Urinary bladder (tissue), 4 donors: Measurements from ENCODE around the gene FAM163B. TPM values are rescaled to one million over a fixed set of nuclear protein-coding genes. Genes with fewer than 3 reads are reported as not detected.

Experiments
- DNase-seq: peaks from one replicate; pipeline ENCODE4 v3.0.0-alpha.2; 2015; ENCODE audit errors: extremely low spot score
- H3K27ac ChIP-seq: one replicate; pipeline ENCODE4 v1.5.1; 2013; ENCODE audit warnings: low read depth, mild to moderate bottlenecking, moderate library complexity
- H3K36me3 ChIP-seq: one replicate; pipeline ENCODE4 v1.6.1; 2013; ENCODE audit warnings: mild to moderate bottlenecking, moderate library complexity; ENCODE audit not compliant: insufficient read depth
- H3K4me1 ChIP-seq: one replicate; pipeline ENCODE4 v1.6.1; 2013; ENCODE audit warnings: mild to moderate bottlenecking, moderate library complexity; ENCODE audit not compliant: insufficient read depth
- H3K4me3 ChIP-seq: one replicate; pipeline ENCODE4 v1.5.1; 2013; ENCODE audit warnings: low read depth, low read length
- WGBS: extraction: QIAGEN DNeasy Blood & Tissue Kit; methylation state at CpG from one replicate; pipeline ENCODE4 v1.1.7; 2013; 5-methylcytosine and 5-hydroxymethylcytosine counted together
- polyA plus RNA-seq: library from polyadenylated mRNA; stranded (reverse); fragments of 200-250 nt; gene quantifications from one replicate; pipeline ENCODE4 v1.2.3, GENCODE V29; 2013
- total RNA-seq: library from RNA; depleted of rRNA; stranded (reverse); fragments of >200 nt; gene quantifications from one replicate; pipeline ENCODE4 v1.2.3, GENCODE V29; 2014
- donor health status: healthy with polysubstance abuse.
- donor health status: healthy.

The FAM163B gene
- total and polyA plus RNA-seq, 2 donors = 0.26 to 0.86 TPM

DNA sequence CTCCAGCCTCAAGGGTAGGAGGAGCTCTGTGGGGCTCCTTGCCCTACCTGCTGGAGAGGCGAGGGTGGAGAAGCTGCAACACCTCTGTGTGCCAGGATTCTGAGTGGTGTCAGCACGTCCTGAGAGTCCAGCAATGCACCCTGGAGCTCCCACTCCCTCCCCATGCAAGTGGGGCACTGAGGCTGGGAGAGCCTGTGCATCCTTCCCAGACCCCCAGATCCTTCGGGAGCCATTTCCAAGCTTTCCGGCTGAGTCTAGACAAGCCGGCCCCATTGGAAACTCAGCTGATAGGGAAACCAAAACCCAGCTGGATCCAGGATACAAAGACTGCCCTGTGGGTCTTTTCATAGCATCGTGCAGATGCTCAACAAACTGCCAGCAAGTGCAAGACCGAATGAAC is 1.8 kb downstream of the FAM163B start:
- no peak for DNase-seq
- Histone ChIP-seq H3K36me3 (no peaks in the 10 kb centered on the region), H3K4me3 (no peak overlapping the region), H3K27ac (no peak overlapping the region), H3K4me1 (no peaks in the 10 kb centered on the region)
- WGBS = 43% methylated on average over 7 of the region's 7 CpGs

DNA sequence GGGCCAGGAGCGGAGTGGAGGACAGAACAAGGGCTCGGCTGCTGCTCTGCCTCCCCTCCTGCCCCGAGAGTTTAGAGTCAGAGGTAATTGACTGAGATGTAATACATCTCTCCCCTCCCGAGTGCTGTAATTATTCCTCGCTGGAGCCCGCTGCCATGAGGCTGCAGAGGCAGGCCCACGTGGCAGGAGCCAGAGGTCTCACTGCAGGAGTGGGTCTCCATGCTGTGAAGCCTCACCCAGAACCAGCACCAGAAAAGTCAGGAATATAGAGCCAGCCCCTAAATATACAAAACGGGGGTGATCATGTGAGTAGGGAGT is 2.5 kb downstream of the FAM163B start:
- DNase-seq = no peak
- Histone ChIP-seq H3K4me1 (no peaks in the 10 kb centered on the region), H3K27ac (no peak overlapping the region), H3K4me3 (no peak overlapping the region), H3K36me3 (no peaks in the 10 kb centered on the region)
- 56% methylated on average over 8 of the region's 8 CpGs for WGBS

DNA sequence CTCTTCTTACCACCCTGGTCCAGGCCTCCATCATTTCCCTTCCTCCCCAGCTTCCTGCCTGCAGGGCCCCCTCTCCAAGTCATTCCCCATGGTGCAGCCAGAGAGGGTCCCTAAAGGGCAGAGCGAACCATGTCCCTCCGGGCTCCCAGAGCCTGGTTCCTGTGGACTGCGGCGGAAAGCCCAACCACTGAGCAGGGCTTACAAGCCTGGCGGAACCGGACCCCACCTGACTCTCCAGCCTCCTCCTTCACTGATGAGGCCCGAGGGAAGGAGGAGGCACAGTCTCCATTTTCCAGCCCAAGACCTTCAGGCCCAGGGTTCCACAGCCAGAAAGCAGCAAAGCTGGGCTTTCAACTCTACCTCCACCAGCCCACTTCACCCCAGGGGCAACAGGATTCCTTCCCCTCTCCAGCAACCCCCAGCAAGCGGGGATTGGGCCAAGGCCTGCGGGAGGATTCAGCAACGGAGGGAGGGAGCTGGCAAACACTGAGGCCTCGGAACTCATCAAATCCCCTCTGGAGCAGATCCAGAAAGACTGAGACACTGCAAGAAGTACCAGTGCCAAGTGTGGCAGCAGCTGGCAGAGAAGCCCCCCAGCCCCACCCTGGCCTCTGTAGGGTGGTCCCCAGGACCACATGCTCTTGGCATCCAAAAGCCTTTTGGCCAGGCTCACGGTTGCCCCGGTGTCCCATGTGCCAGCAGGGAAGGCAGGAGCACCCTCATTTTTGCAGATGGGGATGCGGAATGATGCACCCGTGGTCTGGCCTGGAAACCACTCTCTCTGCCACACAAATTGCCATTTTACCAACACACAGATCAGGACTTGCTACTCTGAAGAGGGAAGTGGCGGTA is 3.1 kb downstream of the FAM163B start:
- DNase-seq = no peak
- Histone ChIP-seq H3K4me3 (no peak overlapping the region), H3K27ac (no peak overlapping the region), H3K36me3 (no peaks in the 10 kb centered on the region), H3K4me1 (no peaks in the 10 kb centered on the region)
- 51% methylated on average over 16 of the region's 16 CpGs for WGBS

DNA sequence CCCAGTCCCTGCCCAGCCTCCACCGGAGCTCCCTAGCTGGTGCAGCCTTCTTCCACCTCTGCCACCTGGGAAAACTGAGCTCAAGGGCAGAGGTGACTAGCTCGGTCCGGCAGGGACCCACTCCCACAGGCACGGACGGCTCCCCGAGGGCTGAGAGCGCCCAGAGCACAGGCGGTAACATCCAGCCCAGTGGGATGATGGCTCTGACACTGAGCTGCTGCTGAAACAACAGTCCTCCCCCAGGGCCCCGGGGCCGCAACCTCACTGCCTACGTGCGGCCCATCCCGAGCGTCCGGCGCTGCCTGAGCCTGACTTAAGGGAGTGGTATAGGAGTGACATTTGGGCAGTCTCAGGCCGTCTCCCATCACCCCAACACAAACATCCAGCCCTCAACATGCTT is 3.7 kb downstream of the FAM163B start:
- no peak for DNase-seq
- Histone ChIP-seq H3K36me3 (no peaks in the 10 kb centered on the region), H3K4me1 (no peaks in the 10 kb centered on the region), H3K27ac (no peak overlapping the region), H3K4me3 (no peak overlapping the region)
- 88% methylated on average over 17 of the region's 17 CpGs for WGBS

DNA sequence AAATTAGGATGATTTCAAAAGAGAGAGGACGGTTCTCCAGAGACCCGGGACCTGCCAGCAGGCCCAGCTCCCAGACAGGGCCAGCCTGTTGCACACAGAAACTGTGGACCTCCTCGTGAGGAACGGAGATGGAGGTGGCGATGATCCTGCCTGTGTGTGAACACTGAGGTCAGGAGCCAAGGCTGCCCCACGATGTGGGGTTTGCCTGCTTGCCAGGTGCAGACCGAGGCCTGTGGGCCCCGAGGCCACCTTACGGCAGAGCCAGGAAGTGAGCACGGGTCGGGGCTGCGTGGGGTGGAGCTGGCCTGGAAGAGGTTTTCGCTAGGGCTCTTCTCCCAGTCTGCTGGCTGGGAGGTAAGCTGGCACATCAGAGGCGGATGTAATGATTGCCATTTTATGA is 4.3 kb downstream of the FAM163B start:
- Histone ChIP-seq H3K4me1 (no peaks in the 10 kb centered on the region), H3K36me3 (no peaks in the 10 kb centered on the region), H3K4me3 (no peak overlapping the region), H3K27ac (no peak overlapping the region)
- DNase-seq = no peak
- 62% methylated on average over 14 of the region's 14 CpGs for WGBS

DNA sequence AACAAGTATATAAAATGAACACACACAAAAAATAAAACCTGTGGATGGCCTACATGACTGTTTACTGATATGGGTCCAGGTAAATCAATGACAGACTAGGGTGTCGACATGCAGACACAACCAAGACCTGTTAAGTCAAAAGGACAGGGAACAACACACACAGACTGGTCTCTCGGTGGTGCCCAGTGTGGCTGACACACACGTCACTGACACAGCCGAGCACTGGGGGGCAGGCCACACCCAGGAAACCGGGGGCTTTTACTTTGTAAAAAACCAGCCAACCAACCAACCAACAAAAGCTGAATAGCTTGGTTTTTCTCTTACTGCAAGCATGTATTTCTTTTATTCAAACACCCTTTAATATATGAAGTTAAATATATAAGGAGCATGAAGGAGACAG is 5.0 kb downstream of the FAM163B start:
- 49% methylated on average over 5 of the region's 5 CpGs for WGBS
- no peak for DNase-seq
- H3K36me3 ChIP-seq = no peaks in the 10 kb centered on the region
- no peak overlapping the region for H3K27ac ChIP-seq
- H3K4me3 ChIP-seq = no peak overlapping the region
- H3K4me1 ChIP-seq = no peaks in the 10 kb centered on the region

DNA sequence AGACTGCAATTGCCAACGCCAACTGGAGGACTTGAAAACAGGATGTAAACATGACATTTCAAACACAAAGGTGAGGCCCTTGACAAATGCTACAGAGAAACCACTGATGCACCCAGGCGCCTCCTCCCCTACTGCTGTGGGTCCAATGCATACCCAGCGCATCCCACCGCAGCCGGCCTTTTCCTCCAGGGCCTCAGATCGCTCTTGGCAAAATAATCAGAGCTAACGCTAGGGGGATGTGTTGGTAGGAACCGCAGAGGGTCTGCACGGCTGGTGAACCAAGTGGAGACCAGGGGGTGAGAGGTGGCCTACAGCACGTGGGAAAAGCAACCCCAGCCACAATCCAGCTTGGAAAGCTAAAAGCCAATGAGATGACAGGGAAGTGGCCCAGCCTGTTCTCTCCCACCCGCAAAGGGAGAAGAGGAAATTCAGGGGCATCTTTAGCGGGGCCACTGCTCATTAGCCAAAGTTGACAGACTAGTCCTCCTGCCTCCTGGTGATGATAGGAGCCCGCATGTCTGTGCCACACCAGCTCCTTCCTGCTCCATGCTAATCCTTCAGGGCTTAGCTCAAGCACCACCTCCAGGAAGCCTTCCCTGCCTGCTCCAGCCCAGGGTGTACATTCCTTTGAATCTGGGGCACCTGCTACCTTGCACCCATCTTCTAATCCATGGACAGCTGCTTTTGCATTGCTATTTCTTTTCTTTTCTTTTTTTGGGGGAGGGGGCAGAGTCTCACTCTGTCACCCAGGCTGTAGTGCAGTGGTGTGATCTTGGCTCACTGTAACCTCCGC is 5.9 kb downstream of the FAM163B start:
- no peak overlapping the region for H3K4me3 ChIP-seq
- H3K4me1 ChIP-seq = no peaks in the 10 kb centered on the region
- no peaks in the 10 kb centered on the region for H3K36me3 ChIP-seq
- 46% methylated on average over 14 of the region's 14 CpGs for WGBS
- DNase-seq = no peak
- H3K27ac ChIP-seq = no peak overlapping the region

DNA sequence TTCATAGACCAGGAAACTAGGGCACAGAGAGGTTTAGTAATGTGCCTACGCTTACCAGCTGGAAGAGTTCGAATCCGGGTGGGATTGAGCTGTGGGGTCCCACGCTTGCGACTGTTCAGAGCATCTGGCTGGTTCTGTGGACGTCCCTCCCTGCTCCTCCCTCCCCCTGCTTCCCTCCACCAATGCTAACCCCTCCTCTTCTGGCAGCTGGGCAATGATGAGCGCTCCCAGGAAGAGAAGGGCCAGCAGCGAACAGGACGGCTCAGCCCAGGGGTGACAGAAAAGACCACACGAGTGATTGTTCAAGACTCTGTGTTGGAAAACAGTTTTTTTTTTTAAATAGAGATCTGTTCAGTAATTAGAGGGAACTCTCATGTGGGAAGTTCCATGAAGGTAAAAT is 6.9 kb downstream of the FAM163B start:
- WGBS = 49% methylated on average over 10 of the region's 10 CpGs
- Histone ChIP-seq H3K27ac (no peak overlapping the region), H3K4me1 (no peaks in the 10 kb centered on the region), H3K36me3 (no peaks in the 10 kb centered on the region), H3K4me3 (no peak overlapping the region)
- DNase-seq = no peak

DNA sequence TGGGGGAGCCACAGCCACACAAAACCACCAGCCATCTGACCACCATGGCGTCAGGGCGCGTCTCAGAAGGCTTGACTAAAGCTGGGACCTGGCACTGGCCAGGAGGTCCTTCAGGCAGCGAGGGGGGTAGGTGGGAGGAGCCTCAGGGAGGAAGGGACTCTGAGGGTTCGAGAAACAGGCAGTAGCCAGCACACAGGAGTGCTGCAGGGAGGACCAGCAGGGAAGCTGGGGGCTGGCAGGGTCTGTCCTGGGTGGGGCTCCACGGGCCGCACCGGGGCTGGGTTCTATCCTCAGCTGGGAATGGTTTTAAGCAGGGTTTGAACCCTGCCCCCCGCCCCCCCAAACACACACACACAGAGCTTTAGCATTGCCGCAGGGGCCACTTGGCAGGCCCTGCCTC is 7.4 kb downstream of the FAM163B start:
- WGBS = 80% methylated on average over 10 of the region's 10 CpGs
- DNase-seq = no peak
- no peak overlapping the region for H3K27ac ChIP-seq

DNA sequence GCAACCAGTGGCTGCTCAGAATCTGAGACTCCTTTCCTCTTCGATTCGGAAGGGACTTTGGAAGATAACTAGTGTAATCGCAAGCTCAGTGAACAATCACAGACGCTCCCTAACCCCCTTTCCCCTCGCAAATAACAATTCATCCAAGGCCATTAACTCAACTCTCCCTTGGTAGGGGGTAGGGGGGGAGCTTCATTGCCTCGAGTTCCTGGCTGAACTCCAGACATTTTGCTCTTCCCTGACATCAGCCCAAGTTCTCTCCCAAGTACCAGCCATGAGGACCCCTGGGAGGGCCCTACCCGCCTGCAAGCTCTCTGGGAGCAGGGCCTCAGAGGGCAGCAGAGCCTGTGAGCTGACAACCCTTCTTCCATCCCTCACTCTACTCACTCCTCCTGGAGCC is 8.4 kb downstream of the FAM163B start:
- WGBS = 50% methylated on average over 7 of the region's 7 CpGs
- no peak for DNase-seq

More for the DNA sequence above, 7.4 kb downstream of the FAM163B start:
- H3K36me3 ChIP-seq = no peaks in the 10 kb centered on the region
- H3K4me3 ChIP-seq = no peak overlapping the region
- no peaks in the 10 kb centered on the region for H3K4me1 ChIP-seq

DNA sequence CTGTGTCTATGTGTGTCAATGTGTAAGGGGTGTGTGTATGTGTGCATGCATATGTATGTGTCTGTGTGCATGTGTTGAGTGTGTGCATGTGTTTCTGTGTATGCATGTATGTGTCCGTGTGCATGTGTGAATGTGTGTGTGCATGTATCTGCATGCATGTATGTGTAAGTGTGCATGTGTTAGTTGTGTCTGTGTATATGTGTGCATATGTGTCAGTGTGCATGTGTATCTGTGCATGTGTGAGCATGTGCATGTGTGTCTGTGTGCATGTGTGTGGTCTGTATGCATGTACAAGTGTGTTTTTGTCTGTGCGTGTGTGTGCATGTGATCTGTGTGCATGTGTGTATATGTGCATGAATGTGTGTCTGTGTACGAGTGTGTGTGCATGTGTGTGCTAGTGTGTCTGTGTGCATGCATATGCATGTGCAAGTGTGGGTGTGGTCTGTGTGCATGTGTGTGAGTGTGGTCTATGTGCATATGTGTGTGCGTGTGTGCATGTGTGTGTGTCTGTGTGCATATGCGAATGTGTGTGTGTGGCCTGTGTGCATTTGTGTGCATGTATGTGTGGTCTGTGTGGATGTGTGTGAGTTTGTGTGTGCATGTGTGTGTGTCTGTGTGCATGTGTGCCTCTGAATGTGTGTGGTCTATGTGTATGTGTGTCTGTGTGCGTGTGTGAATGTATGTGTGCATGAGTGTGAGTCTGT is 9.6 kb downstream of the FAM163B start:
- WGBS = 96% methylated on average over 6 of the region's 6 CpGs
- Histone ChIP-seq H3K27ac (no peak overlapping the region), H3K4me1 (no peaks in the 10 kb centered on the region), H3K4me3 (no peak overlapping the region), H3K36me3 (no peaks in the 10 kb centered on the region)
- no peak for DNase-seq

More for the DNA sequence above, 8.4 kb downstream of the FAM163B start:
- no peaks in the 10 kb centered on the region for H3K4me1 ChIP-seq
- no peak overlapping the region for H3K27ac ChIP-seq
- no peaks in the 10 kb centered on the region for H3K36me3 ChIP-seq
- no peak overlapping the region for H3K4me3 ChIP-seq

DNA sequence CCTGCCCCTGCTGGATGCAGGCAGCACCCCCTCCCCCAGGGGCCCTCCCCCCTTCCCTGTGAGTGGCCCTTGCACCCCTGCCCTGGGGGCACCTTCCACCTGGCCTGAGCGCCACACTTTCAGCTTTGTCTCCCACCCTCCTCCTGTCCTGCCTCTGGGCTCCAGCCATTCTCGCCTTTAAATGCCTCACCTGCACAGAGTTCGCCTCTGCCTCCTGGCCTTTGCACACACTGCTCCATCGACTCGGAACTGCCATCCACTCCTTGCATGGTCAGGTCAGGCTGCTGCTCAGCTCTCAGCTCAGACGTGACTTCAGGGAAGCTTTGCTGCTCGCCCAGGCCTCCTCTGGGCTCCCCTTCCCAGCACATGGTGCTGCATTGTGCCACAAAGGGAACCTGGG is 10.2 kb downstream of the FAM163B start:
- Histone ChIP-seq H3K4me1 (no peaks in the 10 kb centered on the region), H3K36me3 (no peaks in the 10 kb centered on the region), H3K4me3 (no peak overlapping the region), H3K27ac (no peak overlapping the region)
- WGBS = 79% methylated on average over 7 of the region's 7 CpGs
- no peak for DNase-seq

DNA sequence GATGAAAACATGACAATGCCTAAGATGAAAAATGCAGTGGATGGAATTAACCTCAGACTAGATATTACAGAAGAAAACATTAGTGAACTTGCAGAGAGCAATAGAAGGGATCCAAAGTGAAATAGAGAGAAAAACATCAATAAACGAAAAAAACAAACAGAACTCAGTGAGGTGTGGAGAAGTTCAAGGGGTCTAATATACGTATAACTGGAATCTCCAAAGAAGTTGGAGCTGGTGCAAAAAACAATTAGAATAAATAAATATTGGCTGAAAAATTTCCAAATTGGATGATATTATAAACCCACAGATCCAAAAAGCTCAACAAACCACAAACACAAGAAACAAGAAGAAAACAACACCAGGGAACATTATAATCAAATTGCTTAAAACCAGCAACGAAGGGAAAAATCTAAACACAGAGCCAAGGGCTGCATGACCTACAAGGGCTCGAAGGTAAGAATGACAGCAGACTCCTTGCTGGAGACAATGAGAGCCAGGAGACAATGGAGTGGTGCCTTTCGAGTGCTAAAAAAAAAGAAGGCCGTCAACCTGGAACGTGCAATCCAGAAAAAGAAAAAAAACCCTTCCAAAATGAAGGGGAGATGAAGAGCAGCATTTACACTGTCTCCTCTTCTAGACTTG is 11.8 kb downstream of the FAM163B start:
- Histone ChIP-seq H3K36me3 (no peaks in the 10 kb centered on the region), H3K4me3 (no peak overlapping the region), H3K27ac (no peak overlapping the region), H3K4me1 (no peaks in the 10 kb centered on the region)
- DNase-seq = no peak
- 82% methylated on average over 7 of the region's 7 CpGs for WGBS
